T-helper 17 cell (primary cell): ENCODE data around the gene OR4L1. TPM values are rescaled to one million over a fixed set of nuclear protein-coding genes. Genes with fewer than 3 reads are reported as not detected.

Experiments used
- total RNA-seq, 4 donors: library from RNA in 2 of 4; stranded (reverse) in 2 of 4; gene quantifications; one replicate each; pipeline ENCODE4 v1.2.3 and lab custom pipeline; 2022 to 2026

OR4L1 gene
- total RNA-seq, 2 donors from 2014 or later: not detected

Other genes starting within 250 kb of the OR4L1 start
- not detected for gene OR4K2, start 184.9 kb upstream of the OR4L1 start, total RNA-seq
- gene OR4K5, start 139.4 kb upstream of the OR4L1 start, total RNA-seq: not detected
- gene OR4K1, start 129.1 kb upstream of the OR4L1 start, total RNA-seq: not detected
- gene OR4K15, start 84.5 kb upstream of the OR4L1 start, total RNA-seq: not detected
- gene OR4Q2, start 57.9 kb upstream of the OR4L1 start, total RNA-seq: not detected
- not detected for gene OR4K14, start 40.7 kb upstream of the OR4L1 start, total RNA-seq
- not detected for gene OR4K13, start 24.0 kb upstream of the OR4L1 start, total RNA-seq
- gene OR4K17, start 50.7 kb downstream of the OR4L1 start, total RNA-seq: not detected
- not detected for gene OR4N5, start 78.8 kb downstream of the OR4L1 start, total RNA-seq
- gene OR11G2, start 130.9 kb downstream of the OR4L1 start, total RNA-seq: not detected
- not detected for gene OR11H6, start 163.7 kb downstream of the OR4L1 start, total RNA-seq
- gene OR11H7, start 168.9 kb downstream of the OR4L1 start, total RNA-seq: not detected
- gene OR11H4, start 179.2 kb downstream of the OR4L1 start, total RNA-seq: not detected
- 10 to 100 TPM; 16.5 TPM for gene TTC5, start 245.9 kb downstream of the OR4L1 start, total RNA-seq